ENCODE measurements around the gene NES. TPM values are rescaled to one million over a fixed set of nuclear protein-coding genes. Genes with fewer than 3 reads are reported as not detected.

The NES gene
- total and polyA plus RNA-seq, 10 donors: 4.3 to 146 (median 52.3) TPM

GRCh38 chr1:156704930-156705320, 27.7 kb upstream of the NES start:
- H3K4me1 ChIP-seq: peaks cover 21 to 38% (median 33%) of the 10 kb centered on the region in 6 donors
- 4 to 9% (median 7%) methylated on average over 21 to 29 of the region's 29 CpGs for WGBS, 5 donors
- H3K27ac ChIP-seq: no peak overlapping the region
- H3K36me3 ChIP-seq: no peaks in the 10 kb centered on the region
- peaks cover 0 to 72% (median 48%) of the 10 kb centered on the region in 7 donors for H3K27me3 ChIP-seq (replicated peaks in 1 of 7)
- H3K4me3 ChIP-seq: peak overlapping the region in 7 of 8 donors; percentile 27 to 71 (median 42)
- intact Hi-C loops (cut with DNase I; ENCODE audit: low total_unique reads): no loop called here
- TF ChIP-seq POLR2AphosphoS5 (IDR thresholded peaks at IDR 0.05): peak in 1 of 3 donors; percentile 37
- TF ChIP-seq CTCF (IDR thresholded peaks at IDR 0.05 in 8 of 11, conservative IDR thresholded peaks at IDR 0.05 in 3 of 11): no peak
- H3K9me3 ChIP-seq: no peaks in the 10 kb centered on the region
- peak; percentile 69 for DNase-seq

- peaks cover 0 to 77% (median 48%) of the 10 kb centered on the region in 7 donors for H3K27me3 ChIP-seq (replicated peaks in 1 of 7)
- intact Hi-C loops (cut with DNase I; ENCODE audit: low total_unique reads): no loop called here
- 51 to 56% (median 54%) methylated on average over 10 of the region's 10 CpGs for WGBS, 5 donors
- no peak for DNase-seq
- TF ChIP-seq CTCF (IDR thresholded peaks at IDR 0.05 in 8 of 11, conservative IDR thresholded peaks at IDR 0.05 in 3 of 11): no peak
- TF ChIP-seq POLR2AphosphoS5 (IDR thresholded peaks at IDR 0.05): no peak
- TF ChIP-seq POLR2A (IDR thresholded peaks at IDR 0.05): no peak
- H3K4me1 ChIP-seq: peaks cover 21 to 38% (median 33%) of the 10 kb centered on the region in 6 donors
- H3K9me3 ChIP-seq: no peaks in the 10 kb centered on the region
- H3K27ac ChIP-seq: no peak overlapping the region
- H3K4me3 ChIP-seq: peak overlapping the region in 1 of 8 donors; percentile 38
- no peaks in the 10 kb centered on the region for H3K36me3 ChIP-seq
Measured at GRCh38 chr1:156704166-156704711, 27.0 kb upstream of the NES start.

- DNase-seq: no peak
- intact Hi-C loops (cut with DNase I; ENCODE audit: low total_unique reads): no loop called here
- WGBS, 5 donors: 49 to 66% (median 56%) methylated on average over 4 of the region's 4 CpGs
Measured at GRCh38 chr1:156703741-156704140, 26.5 kb upstream of the NES start.

More at GRCh38 chr1:156703741-156704140, 26.5 kb upstream of the NES start:
- no peaks in the 10 kb centered on the region for H3K36me3 ChIP-seq
- H3K9me3 ChIP-seq: no peaks in the 10 kb centered on the region
- H3K4me1 ChIP-seq: peaks cover 21 to 38% (median 33%) of the 10 kb centered on the region in 6 donors
- no peak overlapping the region for H3K4me3 ChIP-seq
- no peak overlapping the region for H3K27ac ChIP-seq
- TF ChIP-seq POLR2A (IDR thresholded peaks at IDR 0.05) (no peak), POLR2AphosphoS5 (IDR thresholded peaks at IDR 0.05) (no peak), CTCF (IDR thresholded peaks at IDR 0.05 in 8 of 11, conservative IDR thresholded peaks at IDR 0.05 in 3 of 11) (no peak)
- H3K27me3 ChIP-seq (replicated peaks in 1 of 7): peaks cover 0 to 80% (median 48%) of the 10 kb centered on the region in 7 donors

All from spleen (tissue), 11 donors.